ENCODE data around the gene ANKRD29. TPM values are rescaled to one million over a fixed set of nuclear protein-coding genes. Genes with fewer than 3 reads are reported as not detected.
"Not testable (repeated sequence)": the region's sequence is repeated elsewhere in the genome, so short reads cannot be mapped to it uniquely, and the experiment has no call there.

Gene ANKRD29
- total and polyA plus RNA-seq, 9 of the 15 experiments (the other 6 are each of a cell fraction or from before 2014, with no cell fraction given) = 0.36 TPM; not detected in 8

DNA sequence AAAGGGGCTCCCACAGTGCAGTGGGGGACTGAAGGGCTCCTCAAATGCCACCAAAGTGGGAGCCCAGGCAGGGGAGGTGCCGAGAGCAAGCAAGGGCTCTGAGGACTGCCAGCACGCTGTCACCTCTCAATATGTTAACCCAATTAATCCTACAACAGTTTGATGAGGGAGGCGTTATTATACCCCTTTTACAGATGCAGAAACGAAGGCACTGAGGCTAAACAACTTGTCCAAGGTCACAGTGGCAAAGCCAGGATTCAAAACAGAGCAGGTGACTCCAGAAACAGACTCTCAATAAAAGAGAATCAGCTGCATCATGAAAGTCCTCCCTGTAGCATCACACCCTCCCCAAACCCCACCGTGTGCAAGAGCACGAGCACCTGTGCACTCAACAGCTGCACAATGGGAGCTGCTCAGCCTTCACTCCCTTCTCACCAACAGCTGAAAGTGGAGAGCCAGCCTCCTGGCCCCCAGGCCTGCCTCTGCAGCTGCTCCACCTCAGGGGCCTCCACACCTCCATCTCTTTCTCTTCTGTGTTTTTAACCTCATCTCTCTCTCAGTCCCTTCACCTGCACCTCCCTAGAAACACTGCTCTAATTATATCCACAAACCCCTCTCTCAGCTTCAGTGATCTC is 84.5 kb downstream of the ANKRD29 start:
- Histone ChIP-seq H3K9me3 (replicated peaks; ENCODE audit: control insufficient read depth, insufficient read depth, low read depth, low read length) (no peaks in the 10 kb centered on the region), H3K9me1 (ENCODE audit: control insufficient read depth, insufficient read depth, low read length) (no peaks in the 10 kb centered on the region), H3K27ac (ENCODE audit: extremely low read depth, low read depth, low read length) (no peak overlapping the region), H3K79me2 (ENCODE audit: control insufficient read depth, insufficient read depth, low read length) (peaks cover 18% of the 10 kb centered on the region; the same call in 2 of the 3 replicates), H2AFZ (ENCODE audit: low read depth, low read length) (no peak overlapping the region), H3K27me3 (ENCODE audit: control insufficient read depth in 2 of 2, insufficient read depth in 2 of 2, low read length in 2 of 2) (no peaks in the 10 kb centered on the region), H3K4me3 (no peak overlapping the region), H4K20me1 (replicated peaks; ENCODE audit: control insufficient read depth, insufficient read depth, low read length) (no peaks in the 10 kb centered on the region; the same call in none of the 2 replicates), H3K9ac (ENCODE audit: insufficient read depth in 1 of 2, low read depth in 2 of 2, low read length in 2 of 2) (no peak overlapping the region), H3K36me3 (ENCODE audit: control insufficient read depth, insufficient read depth, low read length) (peaks cover 40% of the 10 kb centered on the region), H3K4me2 (ENCODE audit: insufficient read depth, low read length) (no peak overlapping the region), H3K4me1 (replicated peaks in 1 of 2; ENCODE audit: control insufficient read depth in 2 of 2, insufficient read depth in 2 of 2, low read length in 2 of 2) (peaks cover 0 to 15% of the 10 kb centered on the region in 2 experiments; a peak in 4 of 5 replicates)
- no peak for TF ChIP-seq ZNF408 (CRISPR knock-in tag; IDR thresholded peaks at IDR 0.05; ENCODE audit: low read depth)
- TF ChIP-seq RBM25 (IDR thresholded peaks at IDR 0.05; ENCODE audit: low read depth, low read length, severe bottlenecking) = peak; percentile 30
- FAIRE-seq = no peak
- ChIA-PET POLR2A (interaction anchor here (0.7 to 1.3 kb wide), 3 partner anchors 15 to 50 kb away, joined by 4 to 5 read pairs (median 4); no protein-coding TSS in a partner anchor), CTCF (ENCODE audit: low intra/inter-chr PET ratio) (no interaction called here)
- 79% methylated on average over 5 of the region's 6 CpGs for WGBS (ENCODE audit: insufficient coverage, low coverage, missing lambda C conversion rate)
- ATAC-seq = no peak
- no peak for DNase-seq (ENCODE audit: extremely low read depth in 1 of 4, low spot score in 3 of 4)
- BruUV-seq (replicated peaks) = no TSS peak
- in situ Hi-C loops (cut with MboI) = no loop called here
- intact Hi-C loops (cut with micrococcal nuclease) = no loop called here

DNA sequence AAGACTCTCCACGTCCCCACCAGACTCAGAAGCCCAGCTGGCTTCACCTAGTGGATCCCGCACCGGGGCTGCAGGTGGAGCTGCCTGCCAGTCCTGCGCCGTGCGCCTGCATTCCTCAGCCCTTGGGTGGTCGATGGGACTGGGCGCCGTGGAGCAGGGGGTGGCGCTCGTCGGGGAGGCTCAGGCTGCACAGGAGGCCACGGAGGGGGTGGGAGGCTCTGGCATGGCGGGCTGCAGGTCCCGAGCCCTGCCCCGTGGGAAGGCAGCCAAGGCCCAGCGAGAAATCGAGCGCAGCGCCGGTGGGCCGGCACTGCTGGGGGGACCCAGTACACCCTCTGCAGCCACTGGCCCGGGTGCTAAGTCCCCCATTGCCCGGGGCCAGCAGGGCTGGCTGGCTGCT is 85.2 kb downstream of the ANKRD29 start:
- BruUV-seq (replicated peaks); CTCF ChIA-PET (ENCODE audit: low intra/inter-chr PET ratio): not testable (repeated sequence)

More for the DNA sequence above, 85.2 kb downstream of the ANKRD29 start:
- intact Hi-C loops (cut with micrococcal nuclease); H3K9me3 ChIP-seq (replicated peaks; ENCODE audit: control insufficient read depth, insufficient read depth, low read depth, low read length); ATAC-seq; DNase-seq (ENCODE audit: extremely low read depth in 1 of 4, low spot score in 3 of 4); H3K9me1 ChIP-seq (ENCODE audit: control insufficient read depth, insufficient read depth, low read length); H3K4me3 ChIP-seq; H3K27ac ChIP-seq (ENCODE audit: extremely low read depth, low read depth, low read length); FAIRE-seq; in situ Hi-C loops (cut with MboI); H4K20me1 ChIP-seq (replicated peaks; ENCODE audit: control insufficient read depth, insufficient read depth, low read length); H3K9ac ChIP-seq (ENCODE audit: insufficient read depth in 1 of 2, low read depth in 2 of 2, low read length in 2 of 2); POLR2A ChIA-PET; H3K27me3 ChIP-seq (ENCODE audit: control insufficient read depth in 2 of 2, insufficient read depth in 2 of 2, low read length in 2 of 2); H3K4me2 ChIP-seq (ENCODE audit: insufficient read depth, low read length); H2AFZ ChIP-seq (ENCODE audit: low read depth, low read length): not testable (repeated sequence)
- Histone ChIP-seq H3K4me1 (replicated peaks in 1 of 2; ENCODE audit: control insufficient read depth in 2 of 2, insufficient read depth in 2 of 2, low read length in 2 of 2) (peaks cover 0 to 15% of the 10 kb centered on the region in 2 experiments; a peak in 4 of 5 replicates), H3K36me3 (ENCODE audit: control insufficient read depth, insufficient read depth, low read length) (peaks cover 45% of the 10 kb centered on the region), H3K79me2 (ENCODE audit: control insufficient read depth, insufficient read depth, low read length) (peaks cover 14% of the 10 kb centered on the region; the same call in 1 of the 3 replicates)
- WGBS (ENCODE audit: insufficient coverage, low coverage, missing lambda C conversion rate) = 100% methylated on average over 2 of the region's 24 CpGs
